Activated CD4-positive, alpha-beta T cell treated with anti-CD3 and anti-CD28 coated beads for 24 hours (primary cell): ENCODE data around the gene FAM177A1.
"Not testable (repeated sequence)": the region's sequence is repeated elsewhere in the genome, so short reads cannot be mapped to it uniquely, and the experiment has no call there.

ENCODE experiments used
- DNase-seq, 2 donors: peaks; one replicate each; pipeline ENCODE4 v3.0.0-alpha.2; 2020; ENCODE audit warnings: low read depth in 2 of 2

FAM177A1 gene

GRCh38 chr14:35061113-35061791 is 15.2 kb downstream of the FAM177A1 start:
- not testable (repeated sequence) for DNase-seq

- DNase-seq, result not testable (repeated sequence)
Measured at GRCh38 chr14:35065731-35066130, 19.7 kb downstream of the FAM177A1 start.

GRCh38 chr14:35068238-35069012 is 22.4 kb downstream of the FAM177A1 start:
- DNase-seq, result no peak

GRCh38 chr14:35072226-35072625 is 26.2 kb downstream of the FAM177A1 start:
- DNase-seq, result no peak

GRCh38 chr14:35073486-35073885 is 27.4 kb downstream of the FAM177A1 start:
- DNase-seq, result no peak

- no peak for DNase-seq
Measured at GRCh38 chr14:35078082-35078481, 32.0 kb downstream of the FAM177A1 start.

GRCh38 chr14:35079742-35080141 is 33.7 kb downstream of the FAM177A1 start:
- no peak for DNase-seq

GRCh38 chr14:35083530-35084150 is 37.6 kb downstream of the FAM177A1 start:
- DNase-seq, result no peak

- DNase-seq, result no peak
Measured at GRCh38 chr14:35085441-35085840, 39.4 kb downstream of the FAM177A1 start.

- DNase-seq, result no peak
Measured at GRCh38 chr14:35088514-35088913, 42.4 kb downstream of the FAM177A1 start.

GRCh38 chr14:35094645-35095044 is 48.6 kb downstream of the FAM177A1 start:
- DNase-seq, result not testable (repeated sequence)

- DNase-seq, result no peak
Measured at GRCh38 chr14:35107866-35108265, 61.8 kb downstream of the FAM177A1 start.

- no peak for DNase-seq
Measured at GRCh38 chr14:35112641-35113040, 66.6 kb downstream of the FAM177A1 start.

- DNase-seq, result no peak
Measured at GRCh38 chr14:35113308-35113950, 67.4 kb downstream of the FAM177A1 start.

- no peak for DNase-seq
Measured at GRCh38 chr14:35114036-35114435, 68.0 kb downstream of the FAM177A1 start.

- no peak for DNase-seq
Measured at GRCh38 chr14:35116242-35116641, 70.2 kb downstream of the FAM177A1 start.

GRCh38 chr14:35117112-35117511 is 71.0 kb downstream of the FAM177A1 start:
- DNase-seq, result no peak

GRCh38 chr14:35121026-35121886 is 75.2 kb downstream of the FAM177A1 start:
- DNase-seq, result no peak

- peak; percentile 68 to 80 for DNase-seq
Measured at GRCh38 chr14:35121887-35122695, 76.0 kb downstream of the FAM177A1 start, which contains the start of the genes PPP2R3C and PRORP. Gene PPP2R3C, minus strand, starts transcription at chr14:35121990. Its CDS starts 31 bp downstream, at chr14:35121959. Gene PRORP, plus strand, starts transcription at chr14:35122552. Its CDS starts 694 bp downstream, at chr14:35123246.

GRCh38 chr14:35122696-35123387 is 76.8 kb downstream of the FAM177A1 start:
- DNase-seq, result no peak
